Left lung (tissue), 10 donors: ENCODE data around the gene ADAP1. TPM values are rescaled to one million over a fixed set of nuclear protein-coding genes. Genes with fewer than 3 reads are reported as not detected.

Experiments
- ATAC-seq: fragments of 200-7000 bp; cut with Tn5 transposase; one replicate; pipeline ENCODE4 v1.9.1; 2020; ENCODE audit warnings: moderate library complexity
- DNase-seq, 4 donors: peaks; one replicate each; pipeline ENCODE4 v3.0.0-alpha.2; 2013 to 2020
- H3K27ac ChIP-seq, 2 donors: fragments of 200-600 bp; sonication (generic) in 1 of 2; one replicate each; pipeline versions ENCODE4 v1.5.0 to v1.8.0; 2020 to 2021
- H3K27me3 ChIP-seq, 2 donors: fragments of 200-600 bp; sonication (generic) in 1 of 2; one replicate each; pipeline versions ENCODE4 v1.5.0 to v1.8.0; 2020 to 2021
- H3K36me3 ChIP-seq, 2 donors: fragments of 200-600 bp; sonication (generic) in 1 of 2; one replicate each; pipeline versions ENCODE4 v1.5.0 to v1.8.0; 2020 to 2021
- H3K4me1 ChIP-seq, 2 donors: fragments of 200-600 bp; one replicate each; pipeline ENCODE4 v1.8.0; 2021
- H3K4me3 ChIP-seq, 2 donors: fragments of 200-600 bp; sonication (generic) in 1 of 2; one replicate each; pipeline versions ENCODE4 v1.5.0 to v1.8.0; 2020 to 2021; ENCODE audit warnings: mild to moderate bottlenecking in 1 of 2
- H3K9me3 ChIP-seq, 2 donors: fragments of 200-600 bp; sonication (generic) in 1 of 2; one replicate each; pipeline versions ENCODE4 v1.5.0 to v1.8.0; 2020 to 2021
- intact Hi-C, 2 donors: fragments of 100-400 bp; cut with DNase I; formaldehyde crosslinking; loops; one replicate each; pipeline versions ENCODE4 v1.11.2 to v1.14.2; 2022
- polyA plus RNA-seq, 6 donors: library from polyadenylated mRNA; unstranded; fragments of 120-200 nt; gene quantifications; one replicate each; pipeline ENCODE4 v1.2.1, GENCODE V29; 2013; ENCODE audit not compliant: insufficient read length in 6 of 6
- total RNA-seq, 2 donors: library from RNA; stranded (reverse); fragmentation: NEBNext Ultra II Directional; extraction: Animal tissue kit (Norgen Biotek cat#: 25700); gene quantifications; one replicate each; pipeline ENCODE4 v1.2.1, GENCODE V29; 2021
- TF ChIP-seq, protein P1 (sequence below), 2 donors: fragments of 200-600 bp; sonication (generic) in 1 of 2; IDR thresholded peaks; one replicate each; pipeline versions ENCODE4 v1.5.0 to v1.8.0; 2021; ENCODE audit warnings: antibody characterized with exemption in 2 of 2
- donor health status: DM: no; HTN: yes; CAD: no.
- donor health status: DM: no; HTN: no; CAD: no.

ADAP1 gene
- total and polyA plus RNA-seq, 8 donors: 5.1 to 35.1 (median 8.5) TPM

DNA sequence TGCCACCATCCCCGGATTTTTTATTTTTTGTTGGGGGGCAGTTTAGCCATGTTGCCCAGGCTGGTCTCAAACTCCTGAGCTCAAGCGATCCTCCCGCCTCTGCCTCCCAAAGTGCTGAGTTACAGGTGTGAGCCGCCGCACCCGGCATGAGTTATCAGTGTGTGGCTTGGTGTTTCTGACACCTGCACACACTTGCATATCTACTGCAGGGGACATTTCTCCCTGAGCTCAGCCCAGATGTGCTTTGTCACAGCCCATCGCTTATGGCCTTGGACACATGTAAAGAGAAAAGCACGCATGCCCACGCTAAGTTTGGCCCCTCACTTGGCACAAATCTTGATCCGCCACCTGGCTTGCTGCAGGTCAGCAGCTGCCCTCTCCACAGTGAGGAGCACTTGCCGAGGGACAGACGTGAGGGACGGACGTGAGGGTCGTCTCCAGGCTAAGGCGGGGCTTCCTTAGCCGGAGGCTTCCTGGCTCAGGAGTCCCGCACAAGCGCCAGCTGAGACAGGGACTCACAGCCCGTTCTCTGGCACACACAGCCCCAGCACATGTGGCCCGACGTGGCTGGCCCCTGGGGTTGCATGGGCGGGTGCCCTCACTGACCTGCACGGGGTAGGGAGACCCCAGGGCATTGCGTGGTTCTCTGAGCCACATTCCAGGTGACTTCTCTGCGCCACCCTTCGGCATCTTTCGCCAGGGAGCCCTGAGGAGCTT is 40.3 kb upstream of the ADAP1 start:
- Histone ChIP-seq H3K4me1 (peaks cover 0 to 9% of the 10 kb centered on the region in 2 donors), H3K4me3 (no peak overlapping the region), H3K9me3 (no peaks in the 10 kb centered on the region), H3K27ac (no peak overlapping the region), H3K36me3 (peaks cover 0 to 27% of the 10 kb centered on the region in 2 donors), H3K27me3 (peaks cover 0 to 26% of the 10 kb centered on the region in 2 donors)
- intact Hi-C loops: loop anchor here in 1 of 2 donors (2.0 kb wide), 1 partner anchor 70 kb away; no protein-coding TSS in a partner anchor
- no peak for ATAC-seq
- no peak for DNase-seq
- TF ChIP-seq, protein P1, sequence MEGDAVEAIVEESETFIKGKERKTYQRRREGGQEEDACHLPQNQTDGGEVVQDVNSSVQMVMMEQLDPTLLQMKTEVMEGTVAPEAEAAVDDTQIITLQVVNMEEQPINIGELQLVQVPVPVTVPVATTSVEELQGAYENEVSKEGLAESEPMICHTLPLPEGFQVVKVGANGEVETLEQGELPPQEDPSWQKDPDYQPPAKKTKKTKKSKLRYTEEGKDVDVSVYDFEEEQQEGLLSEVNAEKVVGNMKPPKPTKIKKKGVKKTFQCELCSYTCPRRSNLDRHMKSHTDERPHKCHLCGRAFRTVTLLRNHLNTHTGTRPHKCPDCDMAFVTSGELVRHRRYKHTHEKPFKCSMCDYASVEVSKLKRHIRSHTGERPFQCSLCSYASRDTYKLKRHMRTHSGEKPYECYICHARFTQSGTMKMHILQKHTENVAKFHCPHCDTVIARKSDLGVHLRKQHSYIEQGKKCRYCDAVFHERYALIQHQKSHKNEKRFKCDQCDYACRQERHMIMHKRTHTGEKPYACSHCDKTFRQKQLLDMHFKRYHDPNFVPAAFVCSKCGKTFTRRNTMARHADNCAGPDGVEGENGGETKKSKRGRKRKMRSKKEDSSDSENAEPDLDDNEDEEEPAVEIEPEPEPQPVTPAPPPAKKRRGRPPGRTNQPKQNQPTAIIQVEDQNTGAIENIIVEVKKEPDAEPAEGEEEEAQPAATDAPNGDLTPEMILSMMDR (IDR thresholded peaks at IDR 0.05): no peak

DNA sequence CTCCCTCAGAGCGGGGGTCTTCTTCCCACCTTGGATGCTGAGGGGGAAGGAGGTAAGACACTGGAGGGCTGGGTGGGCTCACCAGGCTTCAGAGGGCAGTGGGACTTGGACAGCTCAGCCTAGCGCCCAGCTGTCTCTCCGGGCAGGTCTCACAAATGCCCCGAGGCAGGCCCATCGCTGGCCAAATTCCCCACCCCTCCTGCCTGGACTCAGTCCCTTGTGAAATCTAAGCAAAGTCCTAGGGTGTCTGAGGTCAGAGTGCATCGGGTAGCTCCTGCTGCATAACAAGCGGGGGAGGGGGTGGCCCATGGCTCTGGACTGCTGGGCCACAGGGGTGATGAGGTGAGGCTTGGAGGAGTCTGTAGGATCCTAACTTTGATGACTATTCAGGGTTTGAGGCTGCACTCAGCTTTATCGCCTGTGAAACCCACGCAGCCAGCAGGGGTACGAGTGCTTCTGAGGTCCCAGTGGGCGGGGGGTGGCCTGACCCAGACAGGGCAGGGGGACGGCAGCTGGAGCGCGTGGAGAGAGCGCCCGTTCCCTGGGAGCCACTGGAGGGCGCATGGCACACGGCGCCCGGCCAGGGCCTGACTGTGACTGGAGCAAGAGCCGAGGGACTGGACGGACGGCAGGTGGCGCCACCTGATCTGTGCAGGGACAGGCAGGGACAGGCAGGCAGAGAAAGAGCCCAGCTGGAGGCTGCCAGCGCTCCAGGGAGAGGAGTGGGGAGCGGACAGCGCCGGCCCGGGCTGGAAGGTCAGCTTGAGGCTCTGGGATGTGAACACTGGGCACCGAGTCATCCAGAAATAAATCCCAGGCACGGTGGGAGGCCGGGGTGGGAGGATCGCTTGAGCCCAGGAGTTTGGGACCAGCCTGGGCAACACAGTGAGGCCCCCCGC is 38.5 kb upstream of the ADAP1 start:
- Histone ChIP-seq H3K9me3 (no peaks in the 10 kb centered on the region), H3K4me3 (no peak overlapping the region), H3K27ac (no peak overlapping the region), H3K36me3 (peaks cover 0 to 21% of the 10 kb centered on the region in 2 donors), H3K27me3 (peaks cover 0 to 43% of the 10 kb centered on the region in 2 donors), H3K4me1 (peaks cover 0 to 9% of the 10 kb centered on the region in 2 donors)
- TF ChIP-seq, protein P1 (IDR thresholded peaks at IDR 0.05): peak; percentile 98
- DNase-seq (peak; percentile 94 to 100 (median 98)), ATAC-seq (peak; percentile 99)
- intact Hi-C loops: no loop called here

DNA sequence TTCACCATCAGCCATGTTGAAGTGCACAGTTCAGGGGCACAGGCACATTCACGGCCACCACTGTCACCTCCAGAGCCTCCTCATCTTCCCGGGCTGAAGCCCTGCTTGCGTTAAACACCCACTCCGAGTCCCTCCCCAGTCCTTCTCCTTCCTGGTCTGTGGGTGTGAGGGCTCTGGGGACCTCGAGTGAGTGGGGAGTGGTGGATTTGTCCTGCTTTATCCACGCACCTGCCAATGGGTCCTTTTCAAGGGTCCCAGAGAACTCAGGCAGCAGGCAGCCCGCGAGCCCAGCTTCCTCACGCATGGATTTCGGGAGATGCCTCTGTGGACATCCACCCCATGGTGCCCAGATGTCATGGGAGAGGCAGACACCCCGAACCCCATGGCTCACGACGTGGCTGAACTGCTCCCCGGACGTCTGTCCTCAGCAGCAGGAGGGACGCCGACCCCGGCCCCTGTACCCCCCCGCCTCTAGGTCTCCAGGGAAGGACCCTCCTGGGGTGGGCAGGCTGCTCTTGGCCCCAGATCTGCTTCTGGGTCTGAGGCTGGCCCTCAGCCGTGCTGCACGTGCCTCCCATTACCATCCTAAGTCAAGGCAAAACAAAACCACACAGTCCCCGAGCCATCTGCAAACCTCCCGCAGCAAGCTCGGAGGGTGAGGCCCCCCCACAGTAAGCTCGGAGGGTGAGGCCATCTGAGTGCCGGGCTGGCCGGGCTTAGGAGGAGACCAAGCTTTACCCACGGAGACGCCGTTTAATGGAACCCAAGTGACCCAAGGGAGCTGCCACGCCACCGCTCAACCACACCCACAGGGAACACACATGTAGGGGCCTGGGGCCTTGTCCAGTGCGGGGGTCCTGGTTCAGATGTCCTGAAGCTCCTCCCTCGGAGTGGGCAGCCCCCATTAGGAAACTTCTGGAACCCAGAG is 37.5 kb upstream of the ADAP1 start:
- Histone ChIP-seq H3K27ac (no peak overlapping the region), H3K4me3 (no peak overlapping the region), H3K4me1 (peaks cover 0 to 9% of the 10 kb centered on the region in 2 donors), H3K36me3 (peaks cover 0 to 11% of the 10 kb centered on the region in 2 donors), H3K27me3 (peaks cover 0 to 52% of the 10 kb centered on the region in 2 donors), H3K9me3 (no peaks in the 10 kb centered on the region)
- intact Hi-C loops: no loop called here
- TF ChIP-seq, protein P1 (IDR thresholded peaks at IDR 0.05): no peak
- peak in 1 of 4 donors; percentile 72 for DNase-seq
- no peak for ATAC-seq

DNA sequence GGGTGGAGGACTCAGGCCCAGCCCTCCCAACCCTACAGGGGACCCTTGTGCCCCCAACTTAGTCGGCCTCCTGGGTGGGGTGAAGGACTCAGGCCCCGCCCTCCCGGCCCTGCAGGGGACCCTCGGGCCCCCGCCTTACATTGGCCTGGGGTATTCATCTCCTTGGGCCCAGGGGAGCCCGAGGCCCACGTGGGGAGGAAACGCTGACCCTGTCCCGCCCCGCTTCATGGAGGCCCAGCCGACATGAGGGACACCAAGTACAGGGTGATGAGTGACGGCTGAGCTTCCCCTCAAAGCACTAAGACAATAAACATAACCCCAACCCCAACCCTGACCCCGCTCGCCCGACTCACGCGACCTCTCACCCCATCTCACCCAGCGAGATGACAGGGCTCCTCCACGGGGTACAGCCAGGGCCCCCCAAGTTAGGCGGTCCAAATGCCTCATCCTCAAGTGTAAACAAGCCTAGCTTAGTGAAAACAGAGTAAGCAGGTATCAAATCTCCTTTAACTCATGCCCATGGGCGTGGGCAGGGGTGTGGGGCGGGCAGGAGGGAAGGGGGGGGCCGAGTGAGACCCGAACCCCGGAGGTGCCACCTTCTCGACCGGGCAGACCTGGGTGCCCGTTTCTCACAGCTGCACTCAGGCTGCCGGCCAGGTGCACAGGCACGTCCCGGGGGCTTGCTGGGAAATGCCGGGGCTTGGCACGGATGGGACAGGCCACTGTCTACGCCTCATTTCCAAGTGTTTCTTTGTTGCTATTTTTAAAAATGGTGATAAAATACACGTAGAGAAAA is 36.7 kb upstream of the ADAP1 start:
- ATAC-seq (no peak), DNase-seq (peak in 1 of 4 donors; percentile 67)
- H3K27ac ChIP-seq: no peak overlapping the region
- peaks cover 0 to 61% of the 10 kb centered on the region in 2 donors for H3K27me3 ChIP-seq
- TF ChIP-seq, protein P1 (IDR thresholded peaks at IDR 0.05): no peak
- H3K4me3 ChIP-seq: no peak overlapping the region
- H3K9me3 ChIP-seq: no peaks in the 10 kb centered on the region
- H3K4me1 ChIP-seq: peaks cover 0 to 9% of the 10 kb centered on the region in 2 donors
- peaks cover 0 to 2% of the 10 kb centered on the region in 2 donors for H3K36me3 ChIP-seq
- intact Hi-C loops: no loop called here
